IPS-18c (cell line): ENCODE data around the gene COX5A.
A peak's percentile ranks its signal among the peaks of the same experiment; 100 is the strongest.
"Not testable (repeated sequence)": the region's sequence is repeated elsewhere in the genome, so short reads cannot be mapped to it uniquely, and the experiment has no call there.

Source experiments
- H3K4me3 ChIP-seq: 2 replicates; pipeline ENCODE4 v1.7.0; 2013; ENCODE audit warnings: low read depth, mild to moderate bottlenecking, low read length, moderate library complexity; ENCODE audit not compliant: insufficient read depth
- H3K9me3 ChIP-seq: one replicate; pipeline ENCODE4 v1.6.1; 2013; ENCODE audit warnings: mild to moderate bottlenecking, low read length, moderate library complexity; ENCODE audit not compliant: control insufficient read depth, insufficient read depth

Gene COX5A

DNA sequence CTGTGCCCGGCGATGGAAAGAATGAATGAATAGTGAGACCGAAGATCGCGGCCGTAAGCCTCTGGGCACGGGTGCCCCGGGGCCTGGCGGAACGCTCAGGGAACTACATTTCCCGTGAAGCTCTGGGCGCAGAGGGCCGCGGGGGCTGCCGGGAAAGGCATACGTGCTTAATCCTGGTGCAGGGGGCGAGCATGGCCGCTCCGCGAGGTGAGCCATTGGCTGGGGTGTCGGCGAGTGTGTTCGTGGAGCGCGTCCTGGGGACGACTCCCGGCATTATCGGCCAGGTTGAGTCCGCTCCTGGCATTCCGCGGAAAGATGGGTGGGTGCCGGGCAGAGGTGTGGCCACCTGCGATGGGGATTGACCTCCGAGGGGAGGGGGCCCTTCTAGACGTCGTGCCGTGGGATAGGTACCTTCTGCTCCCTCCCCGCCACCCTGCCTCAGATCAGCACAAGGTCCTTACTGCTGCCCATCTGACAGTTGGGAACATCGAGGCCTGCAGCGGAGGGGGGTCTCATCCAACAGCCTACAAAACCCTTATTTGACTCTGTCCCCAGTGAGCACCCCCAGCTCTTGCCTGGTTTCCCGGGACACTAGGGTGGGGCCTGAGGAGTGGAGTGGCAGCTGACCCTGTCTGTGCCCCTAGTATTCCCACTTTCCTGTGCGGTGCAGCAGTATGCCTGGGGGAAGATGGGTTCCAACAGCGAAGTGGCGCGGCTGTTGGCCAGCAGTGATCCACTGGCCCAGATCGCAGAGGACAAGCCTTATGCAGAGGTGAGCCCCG, 47.8 kb downstream of the COX5A start, which contains the start of gene MPI:
MPI (plus strand) TSS at position 160 of the 782 bp plus-strand sequence; CDS start at position 192, 32 bp downstream.
- no peaks in the 10 kb centered on the region for H3K9me3 ChIP-seq
- peak within 1 kb of the TSS; percentile 92 for H3K4me3 ChIP-seq

DNA sequence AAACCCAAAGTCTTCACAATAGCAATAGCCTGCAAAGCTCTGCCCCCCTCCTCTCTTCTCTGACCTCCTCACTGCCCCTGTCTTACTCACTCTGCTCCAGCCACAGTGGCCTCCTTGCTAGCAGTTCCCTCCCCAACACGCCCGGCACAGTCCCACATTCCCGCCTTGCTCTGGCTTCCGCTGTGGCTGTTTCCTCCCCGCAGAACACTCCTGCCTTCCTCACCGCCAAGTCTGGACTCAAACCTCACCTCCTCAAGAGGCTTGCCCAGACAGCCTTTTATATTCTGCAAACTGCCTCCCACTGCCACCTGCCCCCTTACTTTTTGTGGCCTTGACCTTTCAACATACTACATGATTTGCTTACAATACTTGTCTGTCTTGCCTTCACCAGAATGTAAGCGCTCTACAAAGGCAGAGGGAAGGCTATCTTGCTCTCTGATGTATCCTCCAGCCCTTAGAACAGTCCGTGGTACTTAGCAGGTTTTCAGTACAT, 48.4 kb downstream of the COX5A start:
- no peaks in the 10 kb centered on the region for H3K9me3 ChIP-seq
- peak overlapping the region; percentile 92 for H3K4me3 ChIP-seq

DNA sequence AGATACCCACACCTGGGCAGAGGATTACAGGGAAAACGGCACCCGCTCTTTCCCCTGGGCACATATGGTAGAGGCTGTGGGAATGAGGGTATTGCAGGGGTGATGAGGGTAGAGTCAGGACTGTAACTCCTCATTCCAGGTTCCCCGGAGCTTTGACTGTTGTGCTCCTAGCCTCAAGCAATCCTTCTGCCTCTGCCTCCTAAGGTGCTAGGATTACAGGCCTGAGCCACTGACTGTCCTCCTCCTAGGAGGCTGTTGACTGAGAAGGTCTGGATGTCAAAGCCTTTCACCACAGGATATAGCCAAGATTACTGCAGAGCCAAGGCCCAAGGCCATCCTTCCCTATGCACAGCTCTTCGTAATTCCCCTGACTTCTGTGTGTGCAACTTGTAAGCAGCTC, 49.2 kb downstream of the COX5A start:
- H3K4me3 ChIP-seq = no peak overlapping the region
- no peaks in the 10 kb centered on the region for H3K9me3 ChIP-seq

DNA sequence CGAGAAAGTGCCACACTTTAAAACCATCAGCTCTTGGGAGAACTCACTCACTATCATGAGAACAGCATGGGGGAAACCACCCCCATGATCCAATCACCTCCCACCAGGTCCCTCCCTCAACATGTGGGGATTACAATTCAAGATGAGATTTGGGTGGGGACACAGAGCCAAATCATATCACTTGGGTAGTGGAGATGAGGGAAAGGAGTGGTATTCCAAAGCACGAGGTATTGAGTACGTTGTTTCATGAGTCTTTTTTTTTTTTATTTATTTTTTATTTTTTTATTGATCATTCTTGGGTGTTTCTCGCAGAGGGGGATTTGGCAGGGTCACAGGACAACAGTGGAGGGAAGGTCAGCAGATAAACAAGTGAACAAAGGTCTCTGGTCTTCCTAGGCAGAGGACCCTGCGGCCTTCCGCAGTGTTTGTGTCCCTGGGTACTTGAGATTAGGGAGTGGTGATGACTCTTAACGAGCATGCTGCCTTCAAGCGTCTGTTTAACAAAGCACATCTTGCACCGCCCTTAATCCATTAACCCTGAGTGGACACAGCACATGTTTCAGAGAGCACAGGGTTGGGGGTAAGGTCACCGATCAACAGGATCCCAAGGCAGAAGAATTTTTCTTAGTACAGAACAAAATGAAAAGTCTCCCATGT, 50.2 kb downstream of the COX5A start:
- not testable (repeated sequence) for H3K9me3 ChIP-seq, H3K4me3 ChIP-seq

DNA sequence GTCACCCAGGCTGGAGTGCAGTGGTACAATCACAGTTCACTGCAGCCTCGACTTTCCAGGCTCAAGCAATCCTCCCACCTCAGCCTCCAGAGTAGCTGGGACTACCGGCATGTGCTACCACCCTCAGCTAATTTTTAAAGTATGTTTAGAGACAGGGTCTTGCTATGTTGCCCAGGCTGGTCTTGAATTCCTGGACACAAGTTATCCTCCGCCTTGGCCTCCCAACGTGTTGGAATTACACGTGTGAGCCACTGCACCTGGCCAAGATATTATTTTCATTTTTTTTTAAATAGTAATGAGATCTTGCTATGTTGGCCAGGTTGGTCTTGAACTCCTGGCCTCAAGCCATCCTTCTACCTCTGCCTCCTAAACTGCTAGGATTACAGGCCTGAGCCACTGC, 52.4 kb downstream of the COX5A start:
- peaks cover 5% of the 10 kb centered on the region for H3K9me3 ChIP-seq
- no peak overlapping the region for H3K4me3 ChIP-seq

DNA sequence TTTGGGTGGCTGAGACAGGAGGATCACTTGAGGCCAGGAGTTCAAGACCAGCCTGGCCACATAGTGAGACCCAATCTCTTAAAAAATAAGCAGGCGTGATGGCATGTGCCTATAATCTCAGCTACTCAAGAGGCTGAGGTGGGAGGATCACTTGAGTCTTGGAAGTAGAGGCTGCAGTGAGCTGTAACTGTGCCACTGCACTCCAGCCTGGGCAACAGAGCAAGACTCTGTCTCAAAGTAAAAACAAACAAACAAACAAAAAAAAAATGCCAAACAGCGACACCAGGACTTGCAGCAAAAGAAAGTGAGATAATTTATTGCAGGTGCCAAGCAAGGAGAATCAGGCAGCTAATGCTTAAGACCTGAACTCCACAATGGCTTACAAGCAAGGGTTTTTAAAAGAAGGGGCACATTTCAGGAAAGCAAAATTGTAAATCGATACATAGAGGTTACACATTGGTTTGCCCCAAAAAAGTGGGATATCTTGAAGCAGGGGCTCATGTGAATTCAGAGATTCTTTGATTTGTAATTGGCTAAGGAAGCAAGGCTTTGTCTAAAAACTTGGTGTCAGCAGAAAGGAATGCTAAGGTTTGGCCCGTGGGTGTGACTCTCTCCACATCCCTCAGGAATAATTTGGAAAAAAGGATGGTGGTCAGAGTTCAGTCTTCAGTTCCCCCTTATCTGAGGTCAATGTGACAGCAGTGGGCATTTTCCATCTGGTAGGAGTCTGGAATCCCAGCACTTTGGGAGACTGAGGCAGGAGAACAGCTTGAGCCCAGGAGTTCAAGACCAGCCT, 53.2 kb downstream of the COX5A start:
- peaks cover 5% of the 10 kb centered on the region for H3K9me3 ChIP-seq
- no peak overlapping the region for H3K4me3 ChIP-seq

DNA sequence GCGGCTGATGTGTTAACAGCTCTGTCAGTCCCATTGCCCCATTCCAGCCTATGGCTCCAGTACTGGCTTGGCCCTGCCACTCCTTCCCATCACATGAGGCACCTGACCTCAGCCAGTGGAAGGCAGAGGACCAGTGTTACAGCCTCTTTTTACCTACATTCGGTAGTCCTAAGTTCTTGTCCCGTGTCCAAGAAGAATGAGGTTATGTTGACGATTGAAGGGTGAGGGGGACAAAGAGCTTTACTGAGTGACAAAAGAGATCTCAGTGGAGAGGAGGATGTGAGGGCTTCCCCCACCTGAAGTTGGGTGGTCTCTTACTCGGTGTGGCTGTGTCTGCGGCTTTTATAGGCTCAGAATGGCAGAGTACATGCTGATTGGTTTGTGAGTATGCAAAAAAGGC, 55.3 kb downstream of the COX5A start:
- H3K4me3 ChIP-seq = no peak overlapping the region; the same call in 1 of the 2 replicates
- peaks cover 5% of the 10 kb centered on the region for H3K9me3 ChIP-seq

DNA sequence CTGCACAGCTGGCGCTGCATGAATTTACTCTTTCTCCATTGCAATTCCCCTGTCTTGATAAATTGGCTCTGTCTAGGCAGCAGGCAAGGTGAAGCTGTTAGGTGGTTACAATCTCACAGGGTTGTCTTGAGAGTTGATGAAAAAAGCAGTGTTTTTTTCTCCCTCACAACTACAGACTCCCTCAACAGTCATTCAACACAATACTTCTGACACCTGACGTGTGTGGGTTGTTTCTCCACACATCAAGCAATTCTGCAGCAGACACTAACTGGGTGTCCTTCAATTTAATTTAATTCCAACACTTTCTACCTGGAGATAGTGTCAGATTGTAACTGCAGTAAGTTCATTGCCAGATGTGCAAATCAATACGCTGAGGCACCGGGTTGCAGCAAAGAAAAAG, 59.6 kb downstream of the COX5A start:
- Histone ChIP-seq H3K4me3 (no peak overlapping the region), H3K9me3 (peaks cover 5% of the 10 kb centered on the region)

DNA sequence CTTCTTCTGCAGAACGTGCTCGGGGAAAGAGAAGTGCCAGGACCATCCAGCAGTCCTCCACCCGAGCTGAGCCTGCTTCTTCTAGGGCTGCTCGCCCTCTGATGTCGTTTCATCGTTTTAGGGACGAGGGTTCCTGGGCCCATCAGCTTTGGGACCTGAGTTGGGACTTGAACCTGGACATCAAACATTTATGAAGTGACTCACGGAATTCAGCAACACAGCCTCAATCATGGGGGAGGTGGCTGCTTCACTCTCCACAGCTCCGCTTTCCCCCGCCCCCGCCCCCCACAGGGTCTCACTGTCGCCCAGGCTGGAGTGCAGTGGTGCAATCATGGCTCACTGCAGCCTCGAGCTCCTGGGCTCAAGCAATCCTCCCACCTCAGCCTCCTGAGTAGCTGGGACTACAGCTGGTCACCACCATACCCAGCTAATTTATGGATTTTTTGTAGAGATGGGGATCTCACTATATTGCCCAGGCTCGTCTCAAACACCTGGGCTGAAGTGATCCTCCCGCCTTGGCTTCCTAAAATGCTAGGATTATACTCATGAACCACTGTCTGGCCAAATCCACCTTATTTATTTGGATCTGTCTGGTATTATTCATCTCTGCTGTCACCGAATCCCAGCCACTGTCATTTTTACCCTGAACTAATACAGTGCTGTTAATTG, 64.0 kb downstream of the COX5A start:
- peak overlapping the region; percentile 99 for H3K4me3 ChIP-seq
- H3K9me3 ChIP-seq = no peaks in the 10 kb centered on the region

DNA sequence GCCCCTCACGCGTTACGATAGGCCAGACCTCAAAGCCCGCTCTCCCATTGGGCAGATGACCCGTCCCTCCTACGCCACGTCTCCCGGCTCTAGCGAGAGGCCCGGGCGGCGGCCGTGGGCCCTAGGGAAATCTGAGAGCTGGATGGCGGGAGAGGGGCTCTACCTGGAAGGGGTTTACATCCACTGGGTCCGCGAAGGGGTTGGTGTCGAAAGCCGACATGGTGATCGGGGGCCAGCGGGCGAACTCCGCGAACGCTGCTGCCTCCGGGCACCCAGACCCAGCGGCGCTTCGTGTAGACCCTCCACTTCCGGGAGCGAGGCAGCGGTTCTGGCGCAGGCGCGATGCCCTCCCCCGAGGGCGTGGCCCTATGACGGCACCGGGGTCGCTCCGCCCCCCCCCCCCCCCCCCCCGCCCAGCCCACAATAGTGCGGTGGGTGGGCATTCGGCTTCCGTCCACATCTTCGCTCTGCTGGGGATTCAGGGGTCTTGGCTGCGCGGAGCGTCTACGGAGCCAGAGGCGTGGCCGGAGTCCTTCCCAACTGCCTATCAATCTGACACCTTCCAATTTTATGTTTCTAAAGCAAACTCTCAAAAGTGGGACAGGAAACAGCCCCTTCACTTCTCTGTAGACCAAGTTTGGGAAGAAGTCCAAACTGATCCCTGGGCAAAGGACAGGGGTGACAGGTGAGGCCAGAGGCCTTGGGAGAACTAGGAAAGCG, 64.7 kb downstream of the COX5A start, which contains the start of gene SCAMP2:
SCAMP2 (minus strand) TSS at position 330 of the 720 bp plus-strand sequence; CDS start at position 220, 110 bp downstream.
- H3K4me3 ChIP-seq = peak within 1 kb of the TSS; percentile 99
- peaks cover under 1% of the 10 kb centered on the region for H3K9me3 ChIP-seq

DNA sequence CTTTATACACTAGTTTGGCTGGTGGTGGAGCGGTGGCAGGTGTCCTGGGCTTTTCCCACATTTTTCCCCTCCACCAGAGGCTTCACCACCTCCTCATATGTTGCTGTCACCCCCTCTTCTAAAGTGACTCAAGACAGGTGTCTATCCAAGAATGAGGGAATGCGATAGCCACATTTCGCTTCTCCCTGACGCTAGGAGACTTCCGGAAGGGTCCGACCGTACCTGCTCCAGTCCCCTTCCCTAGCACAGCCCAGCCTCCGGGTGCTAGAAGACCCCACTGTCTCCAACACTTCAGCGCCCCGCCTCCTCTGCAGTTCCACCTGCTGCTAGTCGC, 65.2 kb downstream of the COX5A start:
- H3K4me3 ChIP-seq = peak overlapping the region; percentile 99
- H3K9me3 ChIP-seq = peaks cover 2% of the 10 kb centered on the region

DNA sequence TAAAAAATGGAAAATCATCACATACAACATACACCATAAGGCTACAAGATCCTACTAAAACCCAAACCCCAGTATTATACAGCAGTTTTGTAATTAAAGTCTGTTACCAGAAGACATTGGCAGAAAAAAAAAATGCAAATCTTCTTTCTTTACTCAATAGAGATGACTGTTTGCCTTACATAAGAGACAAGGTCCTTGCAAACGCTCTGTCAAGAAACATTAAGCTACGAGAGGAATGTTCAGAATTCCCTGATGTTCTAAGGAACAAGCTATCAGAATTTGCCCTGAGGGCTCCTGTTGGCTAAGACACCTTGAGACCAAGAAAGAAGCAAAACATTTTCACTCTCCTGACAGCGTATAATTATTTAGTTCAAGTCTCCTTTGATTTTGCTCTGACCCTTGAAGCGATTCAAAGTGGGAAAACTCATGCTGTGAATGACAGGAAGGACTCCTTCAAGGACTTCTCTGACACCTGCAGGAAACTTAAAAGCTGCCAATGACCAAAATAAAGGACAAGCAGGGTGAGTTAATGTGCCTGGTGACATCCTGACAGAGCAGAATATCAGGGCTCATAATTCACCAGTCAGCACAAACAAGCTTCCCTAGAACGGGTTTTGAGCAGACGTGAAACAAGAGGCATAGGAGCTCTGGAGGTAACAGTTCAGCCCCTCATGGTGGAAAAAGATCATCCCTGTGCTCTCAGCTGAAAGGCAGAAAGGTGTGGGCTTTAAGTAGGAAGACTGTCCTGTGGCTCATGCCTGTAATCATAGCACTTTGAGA, 67.2 kb downstream of the COX5A start:
- H3K4me3 ChIP-seq = no peak overlapping the region
- H3K9me3 ChIP-seq = peaks cover 2% of the 10 kb centered on the region
